HG02759 (cell line): ENCODE data around the gene SALL3.
"Not testable (repeated sequence)": the region's sequence is repeated elsewhere in the genome, so short reads cannot be mapped to it uniquely, and the experiment has no call there.

ENCODE experiments used
- ATAC-seq: cut with Tn5 transposase; IDR thresholded peaks from one replicate; pipeline ENCODE4 v1.9.1; 2021; ENCODE audit warnings: mild to moderate bottlenecking, moderate library complexity; ENCODE audit not compliant: unreplicated experiment

The SALL3 gene

DNA sequence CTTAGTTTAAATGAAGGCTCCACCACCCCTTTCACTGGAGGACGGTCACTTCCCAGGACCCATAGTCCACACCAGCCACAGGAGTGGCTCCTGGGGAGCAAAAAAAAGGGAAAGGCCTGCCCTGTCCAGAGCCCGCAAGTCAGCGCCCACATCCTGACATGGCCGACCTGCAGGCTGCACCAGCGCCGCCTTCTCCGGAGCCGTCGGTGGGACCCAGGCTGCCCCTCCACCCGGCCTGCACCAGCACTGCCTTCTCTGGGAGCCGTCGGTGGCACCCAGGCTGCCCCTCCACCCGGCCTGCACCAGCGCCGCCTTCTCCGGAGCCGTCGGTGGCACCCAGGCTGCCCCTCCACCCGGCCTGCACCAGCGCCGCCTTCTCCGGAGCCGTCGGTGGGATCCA lies 14.9 kb upstream of the SALL3 start:
- ATAC-seq, result not testable (repeated sequence)

- no peak for ATAC-seq
Observed at GRCh38 chr18:78965260-78965659, 14.4 kb upstream of the SALL3 start.

- ATAC-seq, result no peak
Observed at GRCh38 chr18:78965917-78966792, 13.5 kb upstream of the SALL3 start.

- ATAC-seq, result no peak
Observed at GRCh38 chr18:78966793-78967106, 12.9 kb upstream of the SALL3 start.

DNA sequence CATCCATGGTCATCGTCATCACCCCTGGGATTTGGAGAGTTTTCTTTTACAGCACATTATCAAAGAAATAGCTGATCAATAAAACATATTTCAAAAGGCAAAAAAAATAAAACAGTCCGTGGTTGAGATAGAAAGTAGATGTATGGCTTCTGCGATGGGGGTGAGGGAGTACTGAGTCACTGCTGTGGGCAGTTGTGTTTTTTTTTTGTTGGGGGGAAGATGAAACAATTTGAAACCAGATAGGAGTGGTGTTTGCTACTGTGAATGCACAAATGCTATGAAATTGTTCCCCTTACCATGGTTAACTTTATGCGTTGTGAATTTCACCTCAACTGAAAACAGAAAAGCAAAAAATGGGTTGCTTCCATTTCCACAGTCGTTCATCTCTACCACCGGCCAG lies 11.9 kb upstream of the SALL3 start:
- no peak for ATAC-seq

- ATAC-seq, result no peak
Observed at GRCh38 chr18:78969574-78970315, 9.9 kb upstream of the SALL3 start.

DNA sequence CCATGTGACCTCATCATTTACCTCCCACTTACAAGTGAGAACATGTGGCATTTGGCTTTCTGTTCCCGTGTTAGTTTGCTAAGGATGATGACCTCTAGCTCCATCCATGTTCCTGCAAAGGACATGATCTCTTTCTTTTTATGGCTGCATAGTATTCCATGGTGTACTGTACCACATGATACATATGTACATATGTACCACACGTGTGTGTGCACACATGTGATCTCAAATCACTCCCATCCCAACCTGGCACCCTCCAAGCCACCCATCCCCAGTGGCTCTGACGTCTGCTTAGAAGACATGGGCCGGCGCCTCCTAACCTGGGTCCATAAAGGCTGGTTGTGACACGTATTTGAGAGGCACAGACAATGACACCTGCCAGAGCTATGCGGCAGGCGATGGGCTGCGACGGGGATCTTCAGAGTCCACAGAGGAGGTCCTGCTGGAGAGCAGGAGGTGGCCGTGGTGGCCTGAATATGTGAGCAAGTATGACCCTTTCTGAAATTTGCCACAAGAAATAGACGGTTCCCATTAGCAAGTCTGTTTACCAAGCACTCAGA lies 8.8 kb upstream of the SALL3 start:
- ATAC-seq, result no peak

DNA sequence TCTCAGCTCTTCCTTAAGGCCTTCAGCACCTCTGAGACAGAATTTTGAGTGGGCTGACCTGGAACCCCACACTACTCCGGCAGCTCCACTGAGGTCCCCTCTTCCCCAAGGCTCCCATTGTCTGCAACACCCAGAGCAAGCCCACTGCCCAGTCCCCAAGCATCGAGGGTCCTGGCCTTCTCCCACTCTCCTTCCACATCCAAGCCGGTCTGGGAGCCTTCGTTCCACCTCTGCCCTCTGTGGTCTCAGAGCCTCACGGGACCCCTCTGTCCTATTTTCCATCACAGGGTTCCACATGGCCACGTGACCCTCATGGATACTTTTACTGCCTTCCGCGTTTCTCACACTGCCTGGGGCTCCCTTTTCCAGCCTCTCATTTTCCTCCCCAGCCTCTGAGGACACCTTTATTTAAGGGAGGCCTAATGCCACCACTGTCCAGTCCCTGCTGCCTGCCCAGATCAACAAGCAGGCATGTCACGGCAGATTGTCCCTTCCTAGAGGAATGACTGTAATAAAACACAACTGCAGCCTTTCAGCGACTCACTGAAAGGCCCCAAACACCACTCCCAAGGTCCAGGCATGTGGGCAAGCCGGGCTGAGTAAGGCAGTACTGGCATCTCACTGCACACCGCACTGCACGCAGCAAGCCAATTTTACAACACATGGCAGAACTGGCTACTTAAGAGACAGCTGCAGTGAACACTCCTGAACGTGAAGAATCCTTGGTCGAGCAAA lies 7.9 kb upstream of the SALL3 start:
- no peak for ATAC-seq

- ATAC-seq, result no peak
Observed at GRCh38 chr18:78972385-78972918, 7.2 kb upstream of the SALL3 start.

DNA sequence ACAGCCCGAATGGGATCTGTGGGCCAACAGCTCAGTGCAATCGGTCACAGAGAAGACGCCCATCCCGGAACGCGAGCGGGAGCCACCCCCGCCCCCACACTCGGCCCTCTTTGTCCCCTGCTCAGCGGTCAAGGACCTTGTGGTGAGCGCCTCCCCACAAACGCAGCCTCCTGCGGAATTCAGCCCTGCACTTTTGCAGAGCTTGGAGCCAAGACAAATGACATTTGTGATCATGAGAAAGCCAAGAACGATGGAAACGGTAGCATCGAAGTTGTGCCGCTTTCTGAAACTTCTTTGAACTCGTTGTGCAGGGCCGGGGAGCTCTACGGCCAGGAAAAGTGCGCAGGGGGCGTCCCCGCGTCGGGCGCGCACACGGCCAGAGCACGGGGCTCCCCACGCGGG lies 6.7 kb upstream of the SALL3 start:
- no peak for ATAC-seq

GRCh38 chr18:78973357-78974083 lies 6.1 kb upstream of the SALL3 start:
- ATAC-seq, result no peak

DNA sequence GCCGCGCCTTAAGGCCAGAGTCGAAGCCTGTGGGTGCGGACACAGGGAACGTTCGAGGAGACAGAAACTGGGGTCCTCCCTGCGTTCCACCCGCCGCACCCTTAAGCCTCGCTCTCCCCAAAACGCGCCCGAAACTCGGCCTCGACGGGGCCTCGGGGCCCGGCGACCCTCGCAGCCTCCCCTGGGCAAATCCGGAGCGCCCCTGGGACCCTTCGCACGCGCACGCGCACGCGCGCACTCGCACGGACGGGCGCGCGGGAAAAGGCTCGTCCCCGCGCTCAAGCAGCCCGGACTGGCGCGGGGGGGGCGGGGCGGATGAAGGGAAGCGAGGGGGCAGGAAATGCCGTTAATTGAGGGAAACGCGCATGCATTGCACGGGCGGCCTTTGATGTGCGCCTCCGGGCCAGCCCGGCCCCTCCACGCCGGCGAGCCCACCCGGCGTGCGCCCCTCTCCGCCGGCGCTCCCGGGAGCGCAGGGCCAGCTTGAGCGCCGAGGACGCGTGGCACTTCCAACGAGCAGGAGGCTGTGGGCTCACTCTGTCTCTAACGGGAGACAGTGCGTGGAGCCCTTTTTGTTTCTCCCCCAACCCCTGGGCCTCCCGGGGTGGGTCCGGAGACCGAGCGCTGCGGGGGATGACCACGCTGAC lies 5.4 kb upstream of the SALL3 start:
- ATAC-seq, result no peak

DNA sequence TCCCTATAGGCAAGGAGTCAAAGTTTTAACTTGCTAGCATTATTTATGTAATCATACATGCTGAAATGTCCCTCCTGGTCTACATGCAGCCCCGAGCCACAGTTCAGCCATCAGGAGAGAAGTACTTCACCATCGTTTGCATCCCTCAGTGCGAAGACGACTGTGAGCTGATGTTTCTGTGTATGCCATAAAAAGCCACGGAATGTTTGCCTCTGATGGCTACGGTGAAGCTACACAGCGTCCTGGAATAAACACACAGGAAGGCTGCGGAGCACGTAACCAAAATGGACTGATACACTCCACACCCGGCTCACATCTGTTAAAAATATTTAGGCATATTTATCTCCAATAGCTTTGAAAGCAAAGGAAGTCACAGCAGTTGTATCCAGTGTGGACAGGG lies 4.3 kb upstream of the SALL3 start:
- ATAC-seq, result no peak

- ATAC-seq, result no peak
Observed at GRCh38 chr18:78975699-78976335, 3.8 kb upstream of the SALL3 start.

DNA sequence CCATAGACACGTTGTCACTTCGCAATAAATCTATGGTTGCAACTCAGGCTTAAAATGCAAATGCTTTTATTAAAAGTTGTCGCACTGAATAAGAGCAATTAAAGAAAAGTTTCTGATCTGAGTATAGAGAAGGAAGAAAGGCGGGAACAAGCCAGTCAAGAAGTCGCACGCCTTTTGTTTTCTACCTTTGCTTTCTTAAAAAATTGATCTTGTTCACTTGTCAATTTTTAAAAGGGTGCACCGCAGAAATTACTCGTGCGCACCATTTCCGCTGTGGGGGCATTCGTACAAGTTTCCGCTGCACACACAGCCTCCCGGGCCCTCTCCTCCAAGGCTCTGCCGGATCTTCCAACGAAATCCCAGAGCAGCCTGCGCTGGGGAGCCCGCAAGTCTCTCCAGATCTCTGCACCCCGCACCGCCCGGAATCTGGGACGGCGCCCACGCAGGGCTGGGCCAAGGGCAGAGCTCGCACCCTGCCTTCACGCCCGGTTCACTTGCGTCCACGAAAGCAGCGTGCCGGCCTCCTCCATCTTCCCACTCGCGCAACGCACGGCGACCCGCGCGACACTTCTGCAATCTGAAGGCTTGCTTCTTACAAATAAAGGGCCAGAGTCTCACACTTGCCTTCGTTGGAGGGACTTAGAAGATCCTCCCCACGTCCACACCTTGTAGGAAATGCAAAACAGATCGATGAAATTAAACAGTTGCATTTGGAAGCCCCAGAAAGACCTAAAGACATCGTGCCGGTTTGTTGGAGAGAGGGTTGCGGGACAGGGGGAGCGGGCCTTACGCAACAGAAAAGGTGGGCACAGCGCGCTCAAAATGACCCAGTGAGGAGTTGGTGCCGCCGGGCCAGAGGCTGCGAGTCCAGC lies 2.6 kb upstream of the SALL3 start:
- ATAC-seq, result no peak

DNA sequence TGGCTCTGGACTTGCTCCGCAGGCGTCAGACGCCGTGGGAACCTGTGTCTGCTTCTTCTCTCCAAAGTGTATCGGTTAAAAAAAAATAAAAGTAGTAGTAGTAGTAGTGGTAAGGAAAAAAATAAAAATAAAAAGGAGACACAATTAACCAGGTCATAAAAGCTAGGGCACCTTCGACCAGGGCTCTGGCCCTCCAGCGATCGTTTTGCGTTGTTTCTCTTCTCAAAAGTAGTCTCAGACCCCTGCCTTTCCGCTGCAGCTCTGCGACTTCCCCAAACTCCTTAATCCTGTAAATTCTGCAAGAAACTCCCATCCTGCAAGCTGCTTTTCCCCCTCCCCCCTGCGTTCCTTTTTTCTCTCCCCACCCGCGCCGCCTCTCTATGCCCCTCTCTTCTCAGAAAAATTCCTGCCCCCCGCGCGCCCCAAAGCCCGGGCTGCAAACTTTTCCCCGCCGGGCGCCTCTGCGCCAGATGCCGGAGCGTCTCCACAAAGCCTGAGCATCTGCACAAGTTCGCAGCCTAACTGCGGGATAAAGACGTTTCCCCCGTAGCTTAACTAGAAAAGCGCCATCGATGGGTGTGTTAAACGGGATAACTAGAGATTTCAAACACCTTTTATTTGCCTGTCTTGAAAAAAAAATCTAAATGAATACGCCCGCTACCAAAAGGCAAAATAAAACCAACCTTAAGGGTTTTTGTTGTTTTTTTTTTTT lies 1.8 kb upstream of the SALL3 start:
- ATAC-seq, result no peak

DNA sequence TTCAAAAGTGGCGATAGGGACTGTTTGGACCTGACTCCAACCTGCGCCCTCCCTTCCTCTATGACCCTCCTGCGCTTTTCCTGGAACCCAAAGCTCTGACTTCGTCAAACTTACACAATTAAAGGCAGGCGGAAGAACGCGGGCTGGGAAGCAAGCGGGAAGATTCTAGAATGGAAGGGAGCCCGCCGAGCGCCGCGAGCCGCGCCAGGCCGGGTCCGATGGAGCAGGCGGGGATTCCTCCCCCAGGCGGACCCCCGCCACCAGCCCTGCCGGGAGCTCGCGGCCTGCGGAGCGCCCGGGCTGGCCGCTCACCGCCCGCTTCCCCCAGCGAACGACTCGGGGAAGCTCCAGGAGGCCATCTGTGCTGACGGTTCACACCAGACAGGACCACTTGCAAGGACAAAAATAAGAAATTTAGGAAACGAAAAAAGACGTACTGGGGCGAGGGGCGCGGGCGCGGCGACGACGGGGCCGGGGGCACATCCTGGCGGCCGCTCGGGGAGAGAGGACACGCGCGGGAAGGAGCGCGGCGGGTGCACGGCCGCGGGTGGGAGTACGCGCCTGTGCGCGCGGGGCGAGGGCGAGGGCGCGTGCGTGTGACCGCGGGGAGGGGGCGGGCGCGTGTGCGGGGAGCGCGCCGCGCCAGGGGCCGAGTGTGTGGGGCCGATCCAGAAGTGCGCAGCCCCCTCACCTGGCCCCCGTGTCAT lies 1.1 kb upstream of the SALL3 start:
- no peak for ATAC-seq
